CD14-positive monocyte (primary cell): ENCODE measurements around the gene CNTN4. TPM values are rescaled to one million over a fixed set of nuclear protein-coding genes. Genes with fewer than 3 reads are reported as not detected.

Experiments used
- DNase-seq, 3 donors: peaks; one replicate each; pipeline ENCODE4 v3.0.0-alpha.2; 2011 to 2022
- H2AFZ ChIP-seq: 2 replicates; pipeline ENCODE4 v1.6.0; 2012; ENCODE audit warnings: mild to moderate bottlenecking, low read depth, low read length, inconsistent platforms; ENCODE audit not compliant: insufficient read depth, poor library complexity, severe bottlenecking
- H3K27ac ChIP-seq, 2 donors: 1 replicate in 1 of 2; 2 replicates in 1 of 2; pipeline ENCODE4 v1.5.1; 2012 to 2013; ENCODE audit warnings: low read length in 2 of 2, control low read depth in 1 of 2, inconsistent platforms in 1 of 2, low read depth in 1 of 2, mild to moderate bottlenecking in 1 of 2
- H3K27me3 ChIP-seq, 2 donors: one replicate each; pipeline versions ENCODE4 v1.6.0 to v1.6.1; 2011 to 2013; ENCODE audit warnings: low read length in 2 of 2; ENCODE audit not compliant: control insufficient read depth in 2 of 2, insufficient read depth in 2 of 2
- H3K36me3 ChIP-seq, 2 donors: replicated peaks in 1 of 2; 1 replicate in 1 of 2; 2 replicates in 1 of 2; pipeline versions ENCODE4 v1.5.1 to v1.6.1; 2012 to 2013; ENCODE audit warnings: low read length in 2 of 2, control low read depth in 1 of 2, inconsistent platforms in 1 of 2, mild to moderate bottlenecking in 1 of 2; ENCODE audit not compliant: insufficient read depth in 2 of 2, control insufficient read depth in 1 of 2
- H3K4me1 ChIP-seq, 2 donors: 1 replicate in 1 of 2; 2 replicates in 1 of 2; pipeline versions ENCODE4 v1.5.1 to v1.6.1; 2012 to 2013; ENCODE audit warnings: low read length in 2 of 2, control low read depth in 1 of 2, inconsistent platforms in 1 of 2, mild to moderate bottlenecking in 1 of 2, moderate library complexity in 1 of 2; ENCODE audit not compliant: insufficient read depth in 2 of 2, control insufficient read depth in 1 of 2
- H3K4me2 ChIP-seq: replicated peaks from 2 replicates; pipeline ENCODE3; 2012; ENCODE audit warnings: low read length, moderate library complexity, mild to moderate bottlenecking; ENCODE audit not compliant: poor library complexity, severe bottlenecking; ENCODE audit errors: extremely low read depth
- H3K4me3 ChIP-seq, 3 experiments: fragments of 200-600 bp in 1 of 3; sonication (generic) in 1 of 3; replicated peaks in 1 of 3; 1 replicate in 2 of 3; 2 replicates in 1 of 3; pipeline ENCODE4 v1.5.1; 2011 to 2013; ENCODE audit warnings: low read length in 3 of 3, mild to moderate bottlenecking in 3 of 3, control low read depth in 2 of 3, low read depth in 2 of 3, inconsistent platforms in 1 of 3, moderate library complexity in 1 of 3
- H3K79me2 ChIP-seq: 2 replicates; pipeline ENCODE4 v1.6.0; 2012; ENCODE audit warnings: mild to moderate bottlenecking, control low read depth, inconsistent platforms, low read length, moderate library complexity; ENCODE audit not compliant: insufficient read depth
- H3K9ac ChIP-seq: 2 replicates; pipeline ENCODE4 v1.6.0; 2017; ENCODE audit warnings: low read length, mild to moderate bottlenecking; ENCODE audit not compliant: insufficient read depth, poor library complexity, severe bottlenecking
- H3K9me3 ChIP-seq, 2 donors: replicated peaks in 1 of 2; 1 replicate in 1 of 2; 2 replicates in 1 of 2; pipeline versions ENCODE4 v1.5.1 to v1.6.1; 2012 to 2013; ENCODE audit warnings: low read length in 2 of 2, control low read depth in 1 of 2; ENCODE audit not compliant: control insufficient read depth in 1 of 2, insufficient read depth in 1 of 2
- H4K20me1 ChIP-seq: 2 replicates; pipeline ENCODE4 v1.6.0; 2012; ENCODE audit warnings: mild to moderate bottlenecking, low read length, control low read depth, moderate library complexity; ENCODE audit not compliant: insufficient read depth
- H3K27ac Mint-ChIP-seq, 7 donors: one replicate each; pipeline ENCODE4 v1.8.0; 2020; ENCODE audit warnings: mild to moderate bottlenecking in 7 of 7, mixed read lengths in 7 of 7, moderate library complexity in 6 of 7, inconsistent platforms in 2 of 7
- H3K27me3 Mint-ChIP-seq, 3 donors: one replicate each; pipeline ENCODE4 v1.8.0; 2021 to 2022; ENCODE audit warnings: low read depth in 3 of 3, mild to moderate bottlenecking in 3 of 3, mixed read lengths in 3 of 3, moderate library complexity in 3 of 3, inconsistent platforms in 1 of 3
- H3K36me3 Mint-ChIP-seq, 2 donors: one replicate each; pipeline ENCODE4 v1.8.0; 2020; ENCODE audit warnings: mixed read lengths in 2 of 2, inconsistent platforms in 1 of 2, mild to moderate bottlenecking in 1 of 2
- H3K4me1 Mint-ChIP-seq: one replicate; pipeline ENCODE4 v1.8.0; 2020; ENCODE audit warnings: mild to moderate bottlenecking, mixed read lengths
- H3K4me3 Mint-ChIP-seq, 2 donors: one replicate each; pipeline ENCODE4 v1.8.0; 2020; ENCODE audit warnings: mild to moderate bottlenecking in 2 of 2, mixed read lengths in 2 of 2, moderate library complexity in 1 of 2
- H3K9me3 Mint-ChIP-seq, 7 donors: one replicate each; pipeline ENCODE4 v1.8.0; 2020 to 2022; ENCODE audit warnings: mixed read lengths in 7 of 7, mild to moderate bottlenecking in 6 of 7, moderate library complexity in 6 of 7, inconsistent platforms in 2 of 7
- CTCF ChIP-seq: fragments of 200-600 bp; IDR thresholded peaks from one replicate; pipeline ENCODE4 v1.8.0; 2022; ENCODE audit warnings: antibody characterized with exemption, mild to moderate bottlenecking
- WGBS: methylation state at CpG from one replicate; pipeline ENCODE4 v1.1.5; 2013; ENCODE audit warnings: missing lambda C conversion rate; ENCODE audit not compliant: insufficient coverage; 5-methylcytosine and 5-hydroxymethylcytosine counted together
- intact Hi-C, 2 donors: fragments of 100-400 bp; cut with micrococcal nuclease; formaldehyde crosslinking; loops; one replicate each; pipeline versions ENCODE4 v1.15.0 to v1.15.1; 2023
- polyA plus RNA-seq, 3 donors: library from polyadenylated mRNA; depleted of rRNA in 1 of 3; unstranded in 2 of 3; stranded (reverse) in 1 of 3; fragments of 300-500 nt in 2 of 3; fragments of >200 nt in 1 of 3; fragmentation: Illumina TruSeq in 2 of 3; gene quantifications; 1 replicate in 2 of 3; 2 replicates in 1 of 3; pipeline ENCODE4 v1.2.3, GENCODE V29; 2012 to 2021
- small RNA-seq: library from RNA; depleted of rRNA; stranded (forward); fragments of <200 nt; gene quantifications from one replicate; pipeline ENCODE3, GENCODE V24; 2012; ENCODE audit warnings: low read depth; ENCODE audit not compliant: insufficient read length

The CNTN4 gene
- polyA plus RNA-seq, 3 donors = not detected

DNA sequence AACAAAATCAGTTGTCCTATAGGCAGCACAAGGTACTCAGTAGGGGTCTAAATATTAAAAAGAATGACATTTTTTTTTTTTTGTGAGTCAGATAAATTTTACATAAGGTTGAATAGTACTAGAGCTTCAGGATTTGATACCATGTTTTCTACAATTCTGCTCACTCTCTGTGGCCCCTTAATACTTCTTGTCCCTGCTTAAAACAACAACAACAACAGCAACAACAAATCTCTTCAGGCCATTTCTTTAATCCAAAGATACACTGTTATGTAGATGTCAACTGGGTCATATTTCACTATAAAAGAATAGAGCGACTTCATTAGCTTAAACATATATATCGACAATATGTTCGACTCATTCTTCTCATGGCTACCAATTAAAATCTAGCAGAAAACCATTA is 1008.5 kb downstream of the CNTN4 start:
- WGBS = no CpG with 5 or more reads among the region's 3 CpGs
- H3K79me2 ChIP-seq = no peaks in the 10 kb centered on the region

More for the DNA sequence above, 1008.5 kb downstream of the CNTN4 start:
- Histone ChIP-seq H3K9me3 (no peaks in the 10 kb centered on the region), H3K27me3 (no peaks in the 10 kb centered on the region), H3K36me3 (no peaks in the 10 kb centered on the region), H3K4me1 (no peaks in the 10 kb centered on the region), H3K4me3 (no peak overlapping the region), H3K4me2 (no peak overlapping the region), H3K9ac (no peak overlapping the region), H2AFZ (no peak overlapping the region), H4K20me1 (no peaks in the 10 kb centered on the region), H3K27ac (no peak overlapping the region)
- Mint-ChIP-seq H3K27ac (no peak overlapping the region), H3K4me3 (no peak overlapping the region), H3K9me3 (peaks cover 0 to 2% (median 0%) of the 10 kb centered on the region in 7 donors), H3K4me1 (peaks cover 5% of the 10 kb centered on the region), H3K27me3 (peaks cover 2 to 5% (median 4%) of the 10 kb centered on the region in 3 donors), H3K36me3 (no peaks in the 10 kb centered on the region)
- intact Hi-C loops = no loop called here
- no peak for DNase-seq
- no peak for TF ChIP-seq CTCF

Small RNAs within 50 kb of the gene (small RNA-seq; reads per million reads assigned to genes)
- gene RF00416 (not detected), gene RN7SKP144 (not detected)
